ENCODE results near the gene ATL3.

GRCh38 chr11:63589000-63589399, 82.2 kb downstream of the ATL3 start:
- TF ChIP-seq POLR2A (IDR thresholded peaks at IDR 0.05; ENCODE audit: low read length), result no peak
- no peak for TF ChIP-seq GATA1 (IDR thresholded peaks at IDR 0.05; ENCODE audit: low read depth, low read length)

Measured in erythroblast (primary cell).